GM21423 (cell line): ENCODE data around the gene COPS6.
"Not testable (repeated sequence)": the region's sequence is repeated elsewhere in the genome, so short reads cannot be mapped to it uniquely, and the experiment has no call there.

Experiments used
- ATAC-seq: cut with Tn5 transposase; IDR thresholded peaks from one replicate; pipeline ENCODE4 v1.9.1; 2021; ENCODE audit warnings: mild to moderate bottlenecking, moderate library complexity; ENCODE audit not compliant: unreplicated experiment

COPS6 gene

GRCh38 chr7:100126239-100126930 is 37.6 kb downstream of the COPS6 start:
- ATAC-seq = peak; percentile 13

- ATAC-seq = peak; percentile 54
Observed at GRCh38 chr7:100126931-100127865, 38.4 kb downstream of the COPS6 start, which contains the start of gene MBLAC1. Gene MBLAC1, plus strand, starts transcription at chr7:100126967. Its CDS starts 429 bp downstream, at chr7:100127396.

GRCh38 chr7:100127866-100128636 is 39.3 kb downstream of the COPS6 start:
- ATAC-seq = no peak

GRCh38 chr7:100128637-100128963 is 39.8 kb downstream of the COPS6 start:
- ATAC-seq = no peak

- ATAC-seq = not testable (repeated sequence)
Observed at GRCh38 chr7:100130220-100130607, 41.4 kb downstream of the COPS6 start.

GRCh38 chr7:100130608-100131453 is 42.1 kb downstream of the COPS6 start:
- ATAC-seq = no peak

GRCh38 chr7:100132126-100132525 is 43.4 kb downstream of the COPS6 start:
- no peak for ATAC-seq

GRCh38 chr7:100132697-100133151 is 44.0 kb downstream of the COPS6 start:
- no peak for ATAC-seq

- no peak for ATAC-seq
Observed at GRCh38 chr7:100137851-100138760, 49.3 kb downstream of the COPS6 start.

GRCh38 chr7:100141555-100141949 is 52.8 kb downstream of the COPS6 start:
- no peak for ATAC-seq
